Activated CD4-positive, alpha-beta T cell treated with anti-CD3 and anti-CD28 coated beads for 4 hours (primary cell): Measurements from ENCODE around the gene PHIP.
"Not testable (repeated sequence)": the region's sequence is repeated elsewhere in the genome, so short reads cannot be mapped to it uniquely, and the experiment has no call there.

Experiments used
- DNase-seq, 2 donors: peaks; one replicate each; pipeline ENCODE4 v3.0.0-alpha.2; 2020

Gene PHIP

GRCh38 chr6:78911218-78911940 is 166.7 kb downstream of the PHIP start:
- no peak for DNase-seq

- no peak for DNase-seq
Observed at GRCh38 chr6:78910591-78911171, 167.4 kb downstream of the PHIP start.

GRCh38 chr6:78910010-78910409 is 168.0 kb downstream of the PHIP start:
- no peak for DNase-seq

GRCh38 chr6:78909391-78909790 is 168.7 kb downstream of the PHIP start:
- no peak for DNase-seq

- DNase-seq: no peak
Observed at GRCh38 chr6:78908621-78909020, 169.4 kb downstream of the PHIP start.

- DNase-seq: no peak
Observed at GRCh38 chr6:78896227-78896626, 181.8 kb downstream of the PHIP start.

GRCh38 chr6:78889901-78890300 is 188.2 kb downstream of the PHIP start:
- not testable (repeated sequence) for DNase-seq
